Astrocyte (in vitro differentiated cells and primary cell): Measurements from ENCODE around the gene SPIRE2.
"Not testable (repeated sequence)": the region's sequence is repeated elsewhere in the genome, so short reads cannot be mapped to it uniquely, and the experiment has no call there.

Experiments
- CTCF ChIP-seq: IDR thresholded peaks from 2 replicates; pipeline ENCODE4 v1.5.1; 2011; ENCODE audit warnings: low read depth, mild to moderate bottlenecking, inconsistent platforms, low read length, moderate library complexity; ENCODE audit not compliant: insufficient read depth
- EZH2 ChIP-seq: IDR thresholded peaks from 2 replicates; pipeline ENCODE4 v1.6.1; 2012; ENCODE audit warnings: mild to moderate bottlenecking, low read length, inconsistent platforms; ENCODE audit not compliant: insufficient read depth

- not testable (repeated sequence) for TF ChIP-seq CTCF, EZH2
These were observed 50.8 kb downstream of the SPIRE2 start for GRCh38 chr16:89879123-89879522.
